Measurements from ENCODE around the gene DGKQ.
"Not testable (repeated sequence)": the region's sequence is repeated elsewhere in the genome, so short reads cannot be mapped to it uniquely, and the experiment has no call there.

Gene DGKQ

GRCh38 chr4:930827-931193 lies 42.6 kb downstream of the DGKQ start:
- H3K27ac ChIP-seq: peak overlapping the region; percentile 89
- H3K4me1 ChIP-seq (ENCODE audit: control insufficient read depth in 1 of 2, insufficient read depth in 1 of 2, low read depth in 1 of 2, low read length in 1 of 2): peaks cover 36 to 41% of the 10 kb centered on the region in 2 experiments
- TF ChIP-seq CTCF (IDR thresholded peaks at IDR 0.05): no peak
- H3K4me3 ChIP-seq (ENCODE audit: low read depth in 1 of 2, low read length in 1 of 2): peak overlapping the region; percentile 63 to 74
- H3K36me3 ChIP-seq: peaks cover 8% of the 10 kb centered on the region
- no peaks in the 10 kb centered on the region for H3K27me3 ChIP-seq
- no peaks in the 10 kb centered on the region for H3K9me3 ChIP-seq

GRCh38 chr4:930028-930551 lies 43.3 kb downstream of the DGKQ start:
- Histone ChIP-seq H3K4me1 (ENCODE audit: control insufficient read depth in 1 of 2, insufficient read depth in 1 of 2, low read depth in 1 of 2, low read length in 1 of 2) (peaks cover 36 to 41% of the 10 kb centered on the region in 2 experiments), H3K4me3 (ENCODE audit: low read depth in 1 of 2, low read length in 1 of 2) (peak overlapping the region in 1 of 2 experiments; percentile 74)
- TF ChIP-seq CTCF (IDR thresholded peaks at IDR 0.05): no peak

DNA sequence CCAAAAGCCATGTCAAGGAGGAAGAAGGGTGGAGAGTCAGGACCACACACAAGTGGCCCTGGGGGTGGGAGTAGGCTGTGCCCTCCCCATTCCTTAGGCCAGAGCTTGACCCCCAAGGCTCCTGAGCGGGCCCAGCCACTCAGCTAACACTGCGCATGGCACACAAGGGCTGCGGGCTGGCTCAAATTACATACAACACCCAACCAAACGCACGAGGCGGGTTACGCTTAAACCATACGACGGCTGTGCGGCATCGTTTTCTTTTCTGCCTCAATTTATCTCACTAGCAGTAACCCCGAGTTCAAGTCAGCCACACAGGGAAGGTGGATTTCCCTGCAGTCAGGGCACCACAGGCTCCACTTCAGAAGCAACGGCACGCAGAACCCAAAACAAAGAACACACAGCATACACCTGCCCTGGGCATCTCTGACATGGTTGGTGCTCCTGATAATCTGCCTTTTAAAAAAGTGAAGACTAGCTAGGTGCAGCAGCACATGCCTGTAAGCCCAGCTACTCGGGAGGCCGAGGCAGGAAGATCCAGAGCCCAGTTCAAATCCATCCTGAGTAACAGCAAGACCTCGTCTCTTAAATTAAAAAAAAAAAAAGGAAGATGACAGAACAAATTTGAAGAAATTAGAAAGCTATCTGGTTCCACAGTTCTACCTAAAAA lies 44.1 kb downstream of the DGKQ start:
- Histone ChIP-seq H3K27me3 (no peaks in the 10 kb centered on the region), H3K4me3 (ENCODE audit: low read depth in 1 of 2, low read length in 1 of 2) (no peak overlapping the region), H3K4me1 (ENCODE audit: control insufficient read depth in 1 of 2, insufficient read depth in 1 of 2, low read depth in 1 of 2, low read length in 1 of 2) (peaks cover 36 to 40% of the 10 kb centered on the region in 2 experiments), H3K27ac (peak overlapping the region; percentile 89), H3K9me3 (no peaks in the 10 kb centered on the region), H3K36me3 (peaks cover 9% of the 10 kb centered on the region)
- TF ChIP-seq CTCF (IDR thresholded peaks at IDR 0.05): no peak

More at GRCh38 chr4:930028-930551, 43.3 kb downstream of the DGKQ start:
- H3K27me3 ChIP-seq: no peaks in the 10 kb centered on the region
- H3K27ac ChIP-seq: peak overlapping the region; percentile 89
- no peaks in the 10 kb centered on the region for H3K9me3 ChIP-seq
- H3K36me3 ChIP-seq: peaks cover 9% of the 10 kb centered on the region

DNA sequence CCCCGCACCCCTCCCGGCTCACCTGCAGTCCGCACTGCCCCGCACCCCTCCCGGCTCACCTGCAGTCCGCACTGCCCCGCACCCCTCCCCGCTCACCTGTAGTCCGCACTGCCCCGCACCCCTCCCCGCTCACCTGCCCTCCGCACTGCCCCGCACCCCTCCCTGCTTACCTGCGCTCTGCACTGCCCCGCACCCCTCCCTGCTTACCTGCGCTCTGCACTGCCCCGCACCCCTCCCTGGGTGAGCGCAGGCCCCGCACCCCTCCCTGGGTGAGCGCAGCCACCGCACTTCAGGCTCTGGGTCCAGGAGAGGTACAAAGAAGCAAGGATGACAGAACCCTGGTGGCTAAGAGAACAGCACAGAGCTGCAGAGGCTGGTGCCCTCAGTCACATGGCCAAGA lies 45.8 kb downstream of the DGKQ start:
- not testable (repeated sequence) for H3K36me3 ChIP-seq; H3K27me3 ChIP-seq; H3K9me3 ChIP-seq; H3K27ac ChIP-seq; H3K4me3 ChIP-seq (ENCODE audit: low read depth in 1 of 2, low read length in 1 of 2)
- H3K4me1 ChIP-seq (ENCODE audit: control insufficient read depth in 1 of 2, insufficient read depth in 1 of 2, low read depth in 1 of 2, low read length in 1 of 2): peaks cover 35 to 40% of the 10 kb centered on the region in 2 experiments

DNA sequence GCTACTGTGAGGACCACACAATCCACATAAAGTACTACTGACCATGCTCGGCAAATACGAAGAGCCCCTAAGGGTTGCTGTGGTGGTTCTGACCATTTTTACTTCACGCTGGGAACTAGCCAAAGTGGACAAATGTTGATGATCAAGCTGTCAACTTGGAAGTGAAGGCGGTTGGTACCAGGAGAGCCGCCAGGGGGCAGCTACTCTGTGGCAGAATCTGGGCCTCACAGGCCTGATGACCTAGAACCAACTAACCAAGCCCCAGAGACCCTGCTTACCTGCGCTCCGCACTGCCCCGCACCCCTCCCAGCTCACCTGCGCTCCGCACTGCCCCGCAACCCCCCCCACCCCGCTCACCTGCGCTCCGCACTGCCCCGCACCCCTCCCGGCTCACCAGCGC lies 46.8 kb downstream of the DGKQ start:
- Histone ChIP-seq H3K4me1 (ENCODE audit: control insufficient read depth in 1 of 2, insufficient read depth in 1 of 2, low read depth in 1 of 2, low read length in 1 of 2) (peaks cover 42 to 48% of the 10 kb centered on the region in 2 experiments), H3K36me3 (peaks cover 9% of the 10 kb centered on the region), H3K27me3 (no peaks in the 10 kb centered on the region), H3K4me3 (ENCODE audit: low read depth in 1 of 2, low read length in 1 of 2) (no peak overlapping the region), H3K27ac (no peak overlapping the region), H3K9me3 (no peaks in the 10 kb centered on the region)
- no peak for TF ChIP-seq CTCF (IDR thresholded peaks at IDR 0.05)

- Histone ChIP-seq H3K9me3 (no peaks in the 10 kb centered on the region), H3K4me3 (ENCODE audit: low read depth in 1 of 2, low read length in 1 of 2) (no peak overlapping the region), H3K27ac (no peak overlapping the region), H3K27me3 (no peaks in the 10 kb centered on the region), H3K36me3 (peaks cover 9% of the 10 kb centered on the region), H3K4me1 (ENCODE audit: control insufficient read depth in 1 of 2, insufficient read depth in 1 of 2, low read depth in 1 of 2, low read length in 1 of 2) (peaks cover 38 to 48% of the 10 kb centered on the region in 2 experiments)
- no peak for TF ChIP-seq CTCF (IDR thresholded peaks at IDR 0.05)
These were observed 47.4 kb downstream of the DGKQ start for GRCh38 chr4:925771-926500.

Measured in neutrophil (primary cell).